Stimulated activated CD8-positive, alpha-beta memory T cell treated with anti-CD3 and anti-CD28 coated beads, Interleukin-15, amount 100 ng/mL, for 48 hours (primary cell): ENCODE data around the gene DPEP1.
"Not testable (repeated sequence)": the region's sequence is repeated elsewhere in the genome, so short reads cannot be mapped to it uniquely, and the experiment has no call there.

Source experiments
- DNase-seq, 2 donors: peaks; one replicate each; pipeline ENCODE4 v3.0.0-alpha.2; 2020; ENCODE audit warnings: low read depth in 2 of 2

The DPEP1 gene

GRCh38 chr16:89613231-89613953, at the start of gene DPEP1:
DPEP1 (plus strand) TSS chr16:89613642; CDS start chr16:89630411, 16,769 bp downstream.
- no peak for DNase-seq

- no peak for DNase-seq
Observed at GRCh38 chr16:89564476-89565255, 48.8 kb upstream of the DPEP1 start.

GRCh38 chr16:89565256-89565505, 48.3 kb upstream of the DPEP1 start:
- no peak for DNase-seq

GRCh38 chr16:89565506-89566372, 47.7 kb upstream of the DPEP1 start:
- DNase-seq, result peak; percentile 54 to 59

GRCh38 chr16:89567656-89568594, 45.5 kb upstream of the DPEP1 start:
- no peak for DNase-seq

- no peak for DNase-seq
Observed at GRCh38 chr16:89569506-89570341, 43.7 kb upstream of the DPEP1 start.

- no peak for DNase-seq
Observed at GRCh38 chr16:89570342-89570923, 43.0 kb upstream of the DPEP1 start.

- DNase-seq, result not testable (repeated sequence)
Observed at GRCh38 chr16:89570983-89571598, 42.4 kb upstream of the DPEP1 start.

GRCh38 chr16:89571636-89572035, 41.8 kb upstream of the DPEP1 start:
- no peak for DNase-seq

GRCh38 chr16:89572073-89572484, 41.4 kb upstream of the DPEP1 start:
- DNase-seq, result no peak

- no peak for DNase-seq
Observed at GRCh38 chr16:89572485-89573205, 40.8 kb upstream of the DPEP1 start.

- no peak for DNase-seq
Observed at GRCh38 chr16:89573826-89574680, 39.4 kb upstream of the DPEP1 start.

- peak in 1 of 2 donors; percentile 49 for DNase-seq
Observed at GRCh38 chr16:89574681-89575246, 38.7 kb upstream of the DPEP1 start.

- no peak for DNase-seq
Observed at GRCh38 chr16:89575247-89576152, 37.9 kb upstream of the DPEP1 start, which contains the start of gene CPNE7. CPNE7 (plus strand) TSS chr16:89575758; CDS start chr16:89575898, 140 bp downstream.

GRCh38 chr16:89576153-89577054, 37.0 kb upstream of the DPEP1 start:
- no peak for DNase-seq
